Measurements from ENCODE around the gene TNNI2.

The TNNI2 gene

DNA sequence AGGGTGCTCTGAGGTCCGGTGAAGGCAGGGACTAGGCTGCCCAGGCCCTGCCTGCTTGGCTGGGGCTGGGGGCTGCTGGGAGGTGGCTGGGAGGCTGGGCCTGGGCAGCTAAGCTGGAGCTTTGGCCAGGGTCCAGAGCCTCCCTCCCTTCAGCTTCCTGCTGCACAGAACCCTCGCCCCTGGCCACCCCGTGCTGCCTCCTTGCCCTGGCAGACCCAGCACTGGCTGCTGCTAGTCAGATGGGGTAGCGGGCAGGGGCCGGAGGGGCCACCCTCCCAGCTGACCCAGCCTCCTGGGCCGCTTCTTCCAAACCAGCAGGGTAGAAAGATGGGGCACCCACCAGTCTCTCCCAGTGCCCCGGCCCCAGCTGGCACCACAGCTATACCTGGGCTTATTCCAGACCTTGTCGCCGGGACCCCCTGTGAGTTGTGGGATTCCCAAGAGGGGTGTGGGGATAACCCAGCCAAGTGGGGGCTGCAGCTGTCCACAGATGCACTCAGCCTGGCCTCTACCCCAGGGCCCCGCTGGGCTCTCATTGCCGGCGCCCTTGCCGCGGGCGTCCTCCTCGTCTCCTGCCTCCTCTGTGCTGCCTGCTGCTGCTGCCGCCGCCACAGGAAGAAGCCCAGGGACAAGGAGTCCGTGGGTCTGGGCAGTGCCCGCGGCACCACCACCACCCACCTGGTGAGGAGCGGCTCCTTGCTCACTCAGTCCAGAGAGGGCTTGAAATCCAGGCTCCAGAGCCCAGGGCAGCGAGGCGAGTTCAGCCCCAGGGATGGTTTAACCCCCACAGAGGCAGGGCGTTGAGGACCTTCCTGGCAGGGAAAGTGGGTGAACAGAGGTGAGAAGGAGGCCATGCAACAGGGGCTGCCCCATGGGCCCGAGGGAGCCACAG lies 3.8 kb upstream of the TNNI2 start, which contains the start of gene SYT8:
Gene SYT8, plus strand, starts transcription at position 212 of the 892 bp plus-strand sequence. Its CDS starts 116 bp downstream, at position 328.
- no peaks in the 10 kb centered on the region for H3K36me3 Mint-ChIP-seq
- no peak for ATAC-seq (ENCODE audit: low read depth)

DNA sequence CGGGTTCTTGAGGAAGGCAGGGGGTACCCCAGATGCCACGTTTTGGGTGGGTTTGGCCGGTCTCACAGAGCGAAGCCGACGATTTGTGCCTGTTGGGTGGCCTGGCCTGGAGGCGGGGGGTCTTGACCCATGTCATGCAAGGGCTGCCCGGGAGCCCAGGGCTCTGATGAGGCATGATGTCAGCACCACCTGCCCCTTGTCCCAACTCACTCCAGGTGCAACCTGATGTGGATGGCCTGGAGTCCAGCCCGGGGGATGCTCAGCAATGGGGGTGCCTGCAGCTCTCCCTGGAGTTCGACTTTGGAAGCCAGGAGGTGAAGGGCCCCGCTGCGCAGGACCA lies 3.1 kb upstream of the TNNI2 start:
- no peaks in the 10 kb centered on the region for H3K9me3 Mint-ChIP-seq
- H3K4me1 Mint-ChIP-seq = peaks cover 8% of the 10 kb centered on the region
- no peaks in the 10 kb centered on the region for H3K36me3 Mint-ChIP-seq
- ATAC-seq (ENCODE audit: low read depth) = no peak
- DNase-seq (ENCODE audit: low spot score in 2 of 2) = no peak
- no peak overlapping the region for H3K27ac Mint-ChIP-seq
- no peak overlapping the region for H3K4me3 Mint-ChIP-seq
- H3K27me3 Mint-ChIP-seq = peaks cover 3% of the 10 kb centered on the region

More for the DNA sequence above, 3.8 kb upstream of the TNNI2 start, which contains the start of gene SYT8:
- peak in 1 of 2 donors; percentile 11 for DNase-seq (ENCODE audit: low spot score in 2 of 2)
- Mint-ChIP-seq H3K27me3 (peaks cover 3% of the 10 kb centered on the region), H3K27ac (no peak within 1 kb of the TSS), H3K4me1 (peaks cover 6% of the 10 kb centered on the region), H3K4me3 (no peak within 1 kb of the TSS), H3K9me3 (no peaks in the 10 kb centered on the region)

DNA sequence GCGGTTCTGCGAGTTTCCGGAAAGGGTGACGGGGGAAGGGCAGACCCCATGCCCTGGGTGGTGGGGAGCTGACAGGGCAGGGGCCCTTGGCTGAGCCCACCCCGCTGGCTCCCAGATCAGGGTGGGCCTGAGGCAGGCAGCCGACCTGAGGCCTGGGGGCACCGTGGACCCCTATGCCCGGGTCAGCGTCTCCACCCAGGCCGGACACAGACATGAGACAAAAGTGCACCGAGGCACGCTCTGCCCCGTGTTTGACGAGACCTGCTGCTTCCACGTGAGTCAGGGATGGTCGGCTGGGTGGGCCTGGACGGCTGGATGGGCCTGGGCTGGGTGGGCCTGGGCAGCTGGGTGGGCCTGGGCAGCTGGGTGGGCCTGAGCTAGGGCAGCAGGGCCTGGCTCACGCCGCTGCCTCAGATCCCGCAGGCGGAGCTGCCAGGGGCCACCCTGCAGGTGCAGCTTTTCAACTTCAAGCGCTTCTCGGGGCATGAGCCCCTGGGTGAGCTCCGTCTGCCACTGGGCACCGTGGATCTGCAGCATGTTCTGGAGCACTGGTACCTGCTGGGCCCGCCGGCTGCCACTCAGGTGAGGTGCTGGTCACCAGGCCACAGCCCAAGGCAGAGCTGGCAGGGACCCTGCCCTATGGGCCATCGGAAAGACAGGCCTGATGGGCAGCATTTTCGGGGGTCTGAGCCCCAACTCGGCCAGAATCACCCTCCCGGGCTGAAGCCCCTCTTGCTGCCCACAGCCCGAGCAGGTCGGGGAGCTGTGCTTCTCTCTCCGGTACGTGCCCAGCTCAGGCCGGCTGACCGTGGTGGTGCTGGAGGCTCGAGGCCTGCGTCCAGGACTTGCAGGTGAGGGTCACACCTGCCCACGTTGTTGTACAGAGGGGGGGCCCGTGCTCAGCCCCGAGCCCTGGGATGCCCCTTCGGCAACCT lies 2.5 kb upstream of the TNNI2 start:
- H3K27ac Mint-ChIP-seq = no peak overlapping the region
- no peak for DNase-seq (ENCODE audit: low spot score in 2 of 2)
- H3K9me3 Mint-ChIP-seq = no peaks in the 10 kb centered on the region
- no peak overlapping the region for H3K4me3 Mint-ChIP-seq
- ATAC-seq (ENCODE audit: low read depth) = no peak
- no peaks in the 10 kb centered on the region for H3K36me3 Mint-ChIP-seq
- peaks cover 12% of the 10 kb centered on the region for H3K4me1 Mint-ChIP-seq
- H3K27me3 Mint-ChIP-seq = peaks cover 3% of the 10 kb centered on the region

DNA sequence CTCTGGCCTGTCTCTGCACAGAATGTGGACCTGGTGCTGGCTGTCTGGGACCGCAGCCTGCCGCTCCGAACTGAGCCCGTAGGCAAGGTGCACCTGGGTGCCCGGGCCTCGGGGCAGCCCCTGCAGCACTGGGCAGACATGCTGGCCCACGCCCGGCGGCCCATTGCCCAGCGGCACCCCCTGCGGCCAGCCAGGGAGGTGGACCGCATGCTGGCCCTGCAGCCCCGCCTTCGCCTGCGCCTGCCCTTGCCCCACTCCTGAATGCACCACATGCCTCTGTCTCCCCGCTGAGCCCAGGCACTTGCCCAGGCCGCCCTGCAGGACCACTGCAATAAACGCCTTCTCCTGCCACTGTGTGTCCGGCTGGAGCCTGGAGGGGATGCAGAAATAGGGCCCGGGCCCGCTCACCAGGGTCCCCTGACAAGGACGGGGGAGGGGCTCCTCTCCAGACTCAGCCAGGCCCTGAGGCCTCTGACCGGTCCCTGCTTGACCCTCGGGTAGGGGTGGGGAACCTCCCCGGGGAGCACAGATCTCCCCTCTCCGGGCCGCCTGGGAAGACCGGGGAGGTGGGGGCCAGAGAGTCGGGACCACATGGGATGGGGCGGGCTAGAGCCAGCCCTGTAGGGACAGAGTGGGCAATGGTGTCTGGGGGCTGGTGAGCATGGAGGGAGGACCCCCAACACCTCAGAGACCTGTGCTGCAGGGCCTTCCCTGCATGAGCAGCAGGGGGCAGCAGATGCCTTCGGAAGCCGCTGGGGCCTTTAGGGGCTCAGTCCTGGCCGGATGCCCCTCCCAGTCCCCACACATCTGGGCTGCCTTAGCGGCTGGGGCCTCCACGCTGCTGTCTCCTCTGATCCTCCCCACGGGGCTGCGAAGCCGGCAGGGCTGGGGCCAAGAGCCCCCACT lies 1.4 kb upstream of the TNNI2 start:
- H3K9me3 Mint-ChIP-seq = no peaks in the 10 kb centered on the region
- peak; percentile 70 for ATAC-seq (ENCODE audit: low read depth)
- no peak overlapping the region for H3K27ac Mint-ChIP-seq
- no peak overlapping the region for H3K4me3 Mint-ChIP-seq
- DNase-seq (ENCODE audit: low spot score in 2 of 2) = peak; percentile 84 to 89
- H3K27me3 Mint-ChIP-seq = peaks cover 1% of the 10 kb centered on the region
- H3K36me3 Mint-ChIP-seq = no peaks in the 10 kb centered on the region
- H3K4me1 Mint-ChIP-seq = peaks cover 12% of the 10 kb centered on the region

DNA sequence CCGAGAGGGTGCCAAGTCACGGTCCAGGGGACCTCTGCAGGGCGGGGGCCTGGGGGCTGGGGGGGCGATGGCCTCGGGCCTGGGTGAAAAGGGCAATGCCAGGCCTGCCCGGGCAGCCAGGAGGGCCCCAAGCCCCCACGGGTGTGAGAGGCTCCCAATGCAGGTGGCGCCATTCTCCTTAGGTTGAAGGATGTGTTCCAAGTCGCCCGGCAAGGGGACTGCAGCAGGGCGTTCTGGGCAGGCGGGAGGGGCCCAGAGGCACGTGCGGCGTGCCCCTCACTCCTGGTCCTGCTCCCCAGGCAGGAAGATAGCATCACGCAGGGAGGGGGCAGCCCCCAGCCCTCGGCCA lies 730 bp upstream of the TNNI2 start:
- no peak overlapping the region for H3K27ac Mint-ChIP-seq
- ATAC-seq (ENCODE audit: low read depth) = no peak

DNA sequence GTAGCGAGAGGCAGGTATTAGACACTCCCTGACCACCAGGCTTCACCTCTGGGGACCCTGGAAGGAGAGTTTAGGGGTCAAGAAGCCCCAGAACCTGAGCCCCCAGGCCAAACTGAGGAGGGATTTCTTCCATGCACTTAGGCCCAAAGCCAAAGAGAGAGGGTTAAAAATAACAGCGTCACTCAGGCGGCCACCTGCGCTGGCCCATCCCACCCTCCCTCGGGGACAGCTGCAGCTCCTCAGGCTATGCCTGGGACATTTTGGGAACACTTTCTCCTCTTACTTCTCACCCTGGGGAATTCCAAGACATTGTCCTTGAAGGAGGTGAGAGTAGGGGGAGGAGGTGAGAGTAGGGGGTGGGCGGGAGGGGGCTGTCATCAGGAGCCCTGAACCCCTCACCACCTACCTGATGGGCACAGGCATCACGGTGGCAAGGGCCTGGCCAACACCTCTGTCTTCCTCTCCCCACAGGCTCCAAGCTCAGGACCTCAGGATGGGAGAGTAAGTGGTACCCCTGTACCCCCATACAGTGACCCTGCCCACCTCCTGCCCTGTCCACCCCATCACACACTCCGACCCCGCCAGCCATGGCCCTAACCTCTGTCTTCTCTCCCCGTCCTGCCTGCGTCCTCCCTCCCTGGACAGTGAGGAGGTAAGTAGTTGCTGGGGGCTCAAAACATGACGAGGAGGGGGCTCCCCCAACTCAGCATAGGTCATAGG lies 583 bp downstream of the TNNI2 start:
- Mint-ChIP-seq H3K27me3 (no peaks in the 10 kb centered on the region), H3K27ac (peak overlapping the region; percentile 91), H3K4me3 (peak overlapping the region; percentile 74), H3K4me1 (peaks cover 27% of the 10 kb centered on the region), H3K36me3 (no peaks in the 10 kb centered on the region), H3K9me3 (no peaks in the 10 kb centered on the region)
- no peak for DNase-seq (ENCODE audit: low spot score in 2 of 2)
- no peak for ATAC-seq (ENCODE audit: low read depth)

More for the DNA sequence above, 730 bp upstream of the TNNI2 start:
- H3K27me3 Mint-ChIP-seq = peaks cover 1% of the 10 kb centered on the region
- H3K36me3 Mint-ChIP-seq = no peaks in the 10 kb centered on the region
- no peak for DNase-seq (ENCODE audit: low spot score in 2 of 2)
- H3K4me3 Mint-ChIP-seq = no peak overlapping the region
- H3K9me3 Mint-ChIP-seq = no peaks in the 10 kb centered on the region
- peaks cover 14% of the 10 kb centered on the region for H3K4me1 Mint-ChIP-seq

DNA sequence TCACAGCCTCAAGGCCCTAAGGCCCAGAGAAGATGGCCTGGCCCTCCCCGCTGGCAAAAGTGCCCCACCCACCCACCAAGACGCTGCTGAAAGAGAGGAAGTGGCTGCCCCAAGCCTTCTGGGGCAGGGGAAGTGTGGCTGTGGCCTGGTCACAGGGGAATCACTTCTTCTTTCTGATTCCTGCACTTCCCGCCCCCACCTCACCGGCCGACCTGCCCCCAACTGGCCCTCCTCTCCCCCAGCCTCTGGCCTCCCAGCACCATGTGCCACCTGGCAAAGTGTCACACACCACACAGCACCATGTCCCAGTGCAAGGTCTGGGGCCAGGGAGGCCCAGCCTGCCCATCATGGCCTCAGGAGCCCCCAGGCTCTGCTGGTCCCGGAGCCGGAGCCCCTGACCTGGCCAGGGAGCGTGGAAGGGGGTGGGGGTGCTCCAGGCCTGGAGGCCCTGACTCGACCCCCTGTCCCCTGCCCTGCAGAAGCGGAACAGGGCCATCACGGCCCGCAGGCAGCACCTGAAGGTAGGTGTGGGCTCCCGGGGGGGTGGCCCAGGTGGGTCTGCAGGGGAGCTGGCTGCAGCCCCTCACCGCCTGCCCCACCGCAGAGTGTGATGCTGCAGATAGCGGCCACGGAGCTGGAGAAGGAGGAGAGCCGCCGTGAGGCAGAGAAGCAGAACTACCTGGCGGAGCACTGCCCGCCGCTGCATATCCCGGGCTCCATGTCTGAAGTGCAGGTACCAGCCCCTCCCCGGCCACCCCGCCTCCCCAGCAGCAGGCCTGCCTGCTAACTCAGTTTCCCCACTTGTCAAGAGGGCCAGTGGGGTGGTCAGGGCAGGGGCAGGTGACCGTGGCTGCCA lies 1.4 kb downstream of the TNNI2 start:
- Mint-ChIP-seq H3K36me3 (no peaks in the 10 kb centered on the region), H3K4me1 (peaks cover 35% of the 10 kb centered on the region), H3K27ac (peak overlapping the region; percentile 91), H3K9me3 (no peaks in the 10 kb centered on the region), H3K4me3 (peak overlapping the region; percentile 74), H3K27me3 (no peaks in the 10 kb centered on the region)
- DNase-seq (ENCODE audit: low spot score in 2 of 2) (peak in 1 of 2 donors; percentile 65), ATAC-seq (ENCODE audit: low read depth) (peak; percentile 77)

DNA sequence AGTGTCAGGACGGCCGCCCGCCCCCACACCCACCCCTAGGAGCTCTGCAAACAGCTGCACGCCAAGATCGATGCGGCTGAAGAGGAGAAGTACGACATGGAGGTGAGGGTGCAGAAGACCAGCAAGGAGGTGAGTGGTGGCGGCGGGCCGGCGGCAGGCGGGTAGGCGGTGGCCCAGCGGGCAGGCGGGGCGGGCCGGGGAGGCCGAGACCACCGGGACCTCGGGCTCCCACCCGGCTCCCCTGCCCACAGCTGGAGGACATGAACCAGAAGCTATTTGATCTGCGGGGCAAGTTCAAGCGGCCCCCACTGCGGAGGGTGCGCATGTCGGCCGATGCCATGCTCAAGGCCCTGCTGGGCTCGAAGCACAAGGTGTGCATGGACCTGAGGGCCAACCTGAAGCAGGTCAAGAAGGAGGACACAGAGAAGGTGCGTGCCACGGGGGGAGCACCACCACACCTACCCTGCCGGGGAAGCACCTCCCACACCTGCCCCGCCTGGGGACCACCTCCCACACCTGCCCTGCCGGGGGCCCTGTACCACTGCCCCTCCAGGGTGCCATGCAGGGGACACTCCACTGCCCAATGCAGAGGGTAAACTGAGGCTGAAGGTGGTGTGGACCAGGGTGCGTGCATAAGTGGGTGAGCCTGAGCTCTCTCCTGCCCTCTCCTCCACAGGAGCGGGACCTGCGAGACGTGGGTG lies 2.1 kb downstream of the TNNI2 start:
- Mint-ChIP-seq H3K4me1 (peaks cover 41% of the 10 kb centered on the region), H3K36me3 (no peaks in the 10 kb centered on the region), H3K4me3 (peak overlapping the region; percentile 74), H3K27ac (no peak overlapping the region), H3K9me3 (no peaks in the 10 kb centered on the region), H3K27me3 (no peaks in the 10 kb centered on the region)
- DNase-seq (ENCODE audit: low spot score in 2 of 2) (no peak), ATAC-seq (ENCODE audit: low read depth) (no peak)

DNA sequence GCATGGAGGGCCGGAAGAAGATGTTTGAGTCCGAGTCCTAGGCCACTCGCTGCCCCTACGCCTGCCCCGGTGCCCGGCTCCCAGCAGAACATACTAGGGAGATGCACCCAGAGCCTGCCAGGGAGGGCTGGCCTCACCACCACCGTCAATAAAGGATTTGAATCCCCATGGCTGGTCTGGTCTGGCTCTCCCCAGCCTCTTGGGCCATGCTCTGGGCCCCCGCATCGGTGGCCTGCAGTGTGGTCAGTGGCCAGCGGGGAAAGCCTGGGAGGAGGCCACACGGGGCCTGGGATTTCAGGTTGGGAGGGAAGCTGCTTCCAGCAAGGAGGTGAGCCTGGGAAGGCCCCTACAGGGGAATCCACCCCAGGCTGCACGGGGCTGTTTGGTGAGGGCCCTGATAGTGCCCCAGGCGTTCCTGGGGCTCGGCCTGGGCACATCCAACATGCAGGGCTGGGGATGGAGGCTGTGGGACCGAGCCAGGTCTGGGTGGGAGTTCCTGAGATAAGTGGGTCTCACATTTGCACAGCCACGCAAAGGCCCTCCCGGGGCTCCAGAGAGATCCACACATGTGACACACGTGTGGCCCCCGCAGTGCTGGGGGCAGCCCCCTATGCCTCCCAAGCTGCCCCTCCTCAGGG lies 2.8 kb downstream of the TNNI2 start:
- Mint-ChIP-seq H3K4me1 (peaks cover 48% of the 10 kb centered on the region), H3K4me3 (no peak overlapping the region), H3K36me3 (no peaks in the 10 kb centered on the region), H3K27me3 (no peaks in the 10 kb centered on the region), H3K27ac (no peak overlapping the region), H3K9me3 (no peaks in the 10 kb centered on the region)
- ATAC-seq (ENCODE audit: low read depth) (no peak), DNase-seq (ENCODE audit: low spot score in 2 of 2) (no peak)

DNA sequence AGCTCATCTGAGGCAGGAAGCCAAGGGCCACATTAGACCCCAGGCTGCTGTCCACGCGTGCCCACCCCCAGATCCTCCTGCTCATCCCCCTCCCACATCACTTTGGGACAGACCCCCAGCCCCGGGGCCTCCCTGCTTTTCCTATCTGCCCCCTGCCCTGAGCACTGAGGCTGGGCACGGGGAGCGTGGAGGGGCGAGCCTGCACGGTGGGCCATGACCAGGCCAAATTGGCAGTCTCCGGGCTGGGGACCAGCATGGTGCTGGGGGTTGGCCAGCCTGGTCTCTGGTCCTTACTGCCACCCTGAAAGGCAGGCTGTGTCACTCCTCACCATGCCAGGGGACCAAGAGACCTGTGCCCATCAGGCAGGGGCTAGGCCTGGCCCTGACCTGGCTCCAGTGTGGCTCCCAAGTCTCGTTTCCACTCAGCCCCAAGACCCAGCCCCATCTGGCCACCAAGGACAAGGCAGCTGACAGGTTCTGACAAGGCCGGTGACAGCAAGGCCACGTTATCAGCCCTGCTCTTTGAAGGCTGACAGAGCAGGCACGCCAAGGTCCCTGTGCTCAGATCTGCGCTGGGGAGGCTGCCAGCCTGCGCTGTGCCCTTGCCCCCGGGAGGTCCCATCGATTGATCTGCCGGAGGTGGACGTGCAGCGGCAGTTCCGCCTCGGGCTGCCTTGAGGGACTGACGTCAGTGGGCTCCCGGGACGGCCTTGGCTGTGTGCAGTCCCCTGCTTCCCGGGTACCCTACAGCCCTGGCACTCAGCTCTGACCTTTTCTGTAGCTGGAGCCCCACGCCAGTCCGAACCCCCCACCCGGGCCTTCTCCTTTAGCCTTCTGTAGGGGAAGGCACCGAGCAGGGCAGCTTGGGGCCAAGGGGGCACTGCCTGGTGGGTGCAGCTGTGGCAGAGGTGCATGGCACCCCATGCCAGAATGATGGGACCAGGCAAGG lies 3.6 kb downstream of the TNNI2 start:
- no peak for ATAC-seq (ENCODE audit: low read depth)
- no peak overlapping the region for H3K27ac Mint-ChIP-seq
- no peak for DNase-seq (ENCODE audit: low spot score in 2 of 2)
- no peaks in the 10 kb centered on the region for H3K9me3 Mint-ChIP-seq
- H3K36me3 Mint-ChIP-seq = no peaks in the 10 kb centered on the region
- no peaks in the 10 kb centered on the region for H3K27me3 Mint-ChIP-seq
- H3K4me3 Mint-ChIP-seq = peak overlapping the region; percentile 63
- peaks cover 54% of the 10 kb centered on the region for H3K4me1 Mint-ChIP-seq

DNA sequence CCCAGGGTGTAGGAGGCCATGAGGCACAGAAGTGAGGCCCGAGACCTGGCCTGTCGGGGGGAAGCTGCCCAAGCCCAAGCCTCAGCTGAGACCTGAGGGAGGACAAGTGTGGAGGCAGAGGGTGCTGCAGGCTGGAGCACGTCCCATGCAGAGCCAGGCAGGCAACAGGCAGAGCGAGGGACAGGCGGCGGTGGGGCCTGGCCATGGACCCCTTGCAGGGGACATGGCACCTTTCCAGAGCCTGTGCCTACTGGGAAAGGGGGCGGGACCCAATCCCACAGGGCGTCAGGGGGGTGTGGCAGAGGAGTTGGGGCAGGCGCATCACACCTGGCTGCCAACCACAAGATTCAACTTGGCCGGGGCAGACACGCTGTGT lies 4.3 kb downstream of the TNNI2 start:
- Mint-ChIP-seq H3K9me3 (no peaks in the 10 kb centered on the region), H3K27me3 (no peaks in the 10 kb centered on the region), H3K36me3 (no peaks in the 10 kb centered on the region), H3K4me1 (peaks cover 58% of the 10 kb centered on the region), H3K4me3 (peak overlapping the region; percentile 63), H3K27ac (no peak overlapping the region)
- DNase-seq (ENCODE audit: low spot score in 2 of 2) (no peak), ATAC-seq (ENCODE audit: low read depth) (no peak)
